AG10803 (cell line): ENCODE results near the gene LRFN3.

Experiments used
- DNase-seq: peaks from one replicate; pipeline ENCODE4 v3.0.0; 2010; ENCODE audit warnings: low read depth
- H3K4me3 ChIP-seq: 2 replicates; pipeline ENCODE4 v1.5.1; 2011; ENCODE audit warnings: mild to moderate bottlenecking, low read length, control low read depth
- TF ChIP-seq, protein P1 (sequence below): conservative IDR thresholded peaks from 2 replicates; pipeline ENCODE4 v1.5.1; 2011; ENCODE audit warnings: mild to moderate bottlenecking, low read length, control low read depth, inconsistent platforms

The LRFN3 gene

DNA sequence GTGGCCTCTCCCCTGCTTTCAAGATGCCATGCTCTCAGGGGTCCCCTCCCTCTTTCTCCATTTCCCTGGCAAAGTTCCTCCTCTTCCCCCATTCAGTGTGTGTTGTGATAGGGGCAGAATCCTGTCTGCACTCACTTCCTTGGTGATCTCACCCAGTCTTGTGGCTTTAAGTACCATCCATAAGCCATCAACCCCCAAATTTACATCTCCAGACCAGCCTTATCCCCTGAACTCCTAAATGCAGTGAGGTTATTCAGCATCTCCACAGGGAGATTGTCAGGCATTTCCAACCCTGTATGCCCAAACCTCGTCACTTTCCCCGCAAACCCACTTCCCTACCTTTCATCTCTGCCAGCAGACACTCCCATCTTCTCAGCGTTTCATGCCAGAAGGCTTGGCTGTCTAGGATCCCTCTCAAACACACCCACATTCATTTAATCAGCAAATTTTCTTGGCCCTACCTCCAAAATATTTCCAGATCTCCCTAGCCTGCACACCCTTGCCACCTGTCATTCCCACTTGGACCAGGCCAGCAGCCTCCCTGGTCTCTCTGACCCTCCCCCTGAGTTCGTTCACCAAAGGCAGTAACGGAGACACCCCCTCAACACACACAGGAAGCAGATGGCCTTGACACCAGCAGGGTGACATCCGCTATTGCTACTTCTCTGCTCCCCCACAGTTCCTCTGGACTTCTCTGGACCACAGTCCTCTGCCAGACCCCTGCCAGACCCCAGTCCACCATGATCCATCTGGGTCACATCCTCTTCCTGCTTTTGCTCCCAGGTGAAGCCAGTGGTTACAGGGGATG, 34.1 kb upstream of the LRFN3 start, which contains the start of gene HCST:
HCST (plus strand) TSS at position 676 of the 808 bp plus-strand sequence; CDS start at position 741, 65 bp downstream.
- peak; percentile 93 for DNase-seq
- TF ChIP-seq, protein P1, sequence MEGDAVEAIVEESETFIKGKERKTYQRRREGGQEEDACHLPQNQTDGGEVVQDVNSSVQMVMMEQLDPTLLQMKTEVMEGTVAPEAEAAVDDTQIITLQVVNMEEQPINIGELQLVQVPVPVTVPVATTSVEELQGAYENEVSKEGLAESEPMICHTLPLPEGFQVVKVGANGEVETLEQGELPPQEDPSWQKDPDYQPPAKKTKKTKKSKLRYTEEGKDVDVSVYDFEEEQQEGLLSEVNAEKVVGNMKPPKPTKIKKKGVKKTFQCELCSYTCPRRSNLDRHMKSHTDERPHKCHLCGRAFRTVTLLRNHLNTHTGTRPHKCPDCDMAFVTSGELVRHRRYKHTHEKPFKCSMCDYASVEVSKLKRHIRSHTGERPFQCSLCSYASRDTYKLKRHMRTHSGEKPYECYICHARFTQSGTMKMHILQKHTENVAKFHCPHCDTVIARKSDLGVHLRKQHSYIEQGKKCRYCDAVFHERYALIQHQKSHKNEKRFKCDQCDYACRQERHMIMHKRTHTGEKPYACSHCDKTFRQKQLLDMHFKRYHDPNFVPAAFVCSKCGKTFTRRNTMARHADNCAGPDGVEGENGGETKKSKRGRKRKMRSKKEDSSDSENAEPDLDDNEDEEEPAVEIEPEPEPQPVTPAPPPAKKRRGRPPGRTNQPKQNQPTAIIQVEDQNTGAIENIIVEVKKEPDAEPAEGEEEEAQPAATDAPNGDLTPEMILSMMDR, result no peak
- peak within 1 kb of the TSS; percentile 33 for H3K4me3 ChIP-seq

DNA sequence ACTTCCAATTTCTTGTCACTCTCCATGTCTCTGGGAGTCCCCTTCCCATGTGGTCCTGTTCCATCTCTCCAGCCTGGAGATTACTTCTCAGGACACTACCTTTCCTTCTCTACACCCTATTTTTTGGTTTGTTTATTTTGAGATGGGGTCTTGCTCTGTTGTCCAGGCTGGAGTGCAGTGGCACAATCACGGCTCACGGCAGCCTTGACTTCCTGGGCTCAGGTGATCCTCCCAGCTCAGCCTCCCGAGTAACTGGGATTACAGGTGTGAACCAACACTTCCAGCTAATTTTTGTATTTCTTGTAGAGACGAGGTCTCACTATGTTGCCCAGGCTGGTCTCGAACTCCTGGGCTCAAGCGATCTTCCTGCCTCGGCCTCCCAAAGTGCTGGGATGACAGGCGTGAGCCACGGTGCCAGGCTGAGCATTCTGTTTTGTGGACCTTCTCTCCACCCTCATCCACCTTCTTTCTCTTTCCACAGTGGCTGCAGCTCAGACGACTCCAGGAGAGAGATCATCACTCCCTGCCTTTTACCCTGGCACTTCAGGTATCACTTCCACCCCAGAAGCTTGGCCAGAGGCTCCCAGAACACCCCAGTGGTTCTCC, 33.2 kb upstream of the LRFN3 start:
- TF ChIP-seq, protein P1, result no peak
- no peak for DNase-seq
- peak overlapping the region; percentile 20 for H3K4me3 ChIP-seq

DNA sequence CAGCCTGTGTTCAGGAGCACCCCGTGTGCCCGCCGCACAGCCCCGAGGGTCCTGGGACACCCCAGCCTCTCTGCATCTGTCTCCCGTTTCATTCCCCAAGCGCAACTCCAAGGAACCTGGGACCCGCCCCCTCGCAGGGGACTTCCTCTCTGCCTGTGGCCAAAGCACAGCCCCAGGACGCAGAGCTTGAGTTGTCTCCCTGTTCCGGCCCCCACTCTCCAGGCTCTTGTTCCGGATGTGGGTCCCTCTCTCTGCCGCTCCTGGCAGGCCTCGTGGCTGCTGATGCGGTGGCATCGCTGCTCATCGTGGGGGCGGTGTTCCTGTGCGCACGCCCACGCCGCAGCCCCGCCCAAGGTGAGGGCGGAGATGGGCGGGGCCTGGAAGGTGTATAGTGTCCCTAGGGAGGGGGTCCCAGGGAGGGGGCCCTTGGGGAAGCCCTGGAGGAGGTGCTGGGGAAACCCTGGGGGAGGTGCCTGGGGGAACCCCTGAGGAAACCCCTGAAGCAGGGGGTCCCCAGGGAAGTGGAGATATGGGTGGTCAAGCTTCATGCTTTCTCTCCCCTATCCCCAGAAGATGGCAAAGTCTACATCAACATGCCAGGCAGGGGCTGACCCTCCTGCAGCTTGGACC, 32.5 kb upstream of the LRFN3 start:
- H3K4me3 ChIP-seq, result peak overlapping the region; percentile 20
- TF ChIP-seq, protein P1, result no peak
- peak; percentile 79 for DNase-seq

DNA sequence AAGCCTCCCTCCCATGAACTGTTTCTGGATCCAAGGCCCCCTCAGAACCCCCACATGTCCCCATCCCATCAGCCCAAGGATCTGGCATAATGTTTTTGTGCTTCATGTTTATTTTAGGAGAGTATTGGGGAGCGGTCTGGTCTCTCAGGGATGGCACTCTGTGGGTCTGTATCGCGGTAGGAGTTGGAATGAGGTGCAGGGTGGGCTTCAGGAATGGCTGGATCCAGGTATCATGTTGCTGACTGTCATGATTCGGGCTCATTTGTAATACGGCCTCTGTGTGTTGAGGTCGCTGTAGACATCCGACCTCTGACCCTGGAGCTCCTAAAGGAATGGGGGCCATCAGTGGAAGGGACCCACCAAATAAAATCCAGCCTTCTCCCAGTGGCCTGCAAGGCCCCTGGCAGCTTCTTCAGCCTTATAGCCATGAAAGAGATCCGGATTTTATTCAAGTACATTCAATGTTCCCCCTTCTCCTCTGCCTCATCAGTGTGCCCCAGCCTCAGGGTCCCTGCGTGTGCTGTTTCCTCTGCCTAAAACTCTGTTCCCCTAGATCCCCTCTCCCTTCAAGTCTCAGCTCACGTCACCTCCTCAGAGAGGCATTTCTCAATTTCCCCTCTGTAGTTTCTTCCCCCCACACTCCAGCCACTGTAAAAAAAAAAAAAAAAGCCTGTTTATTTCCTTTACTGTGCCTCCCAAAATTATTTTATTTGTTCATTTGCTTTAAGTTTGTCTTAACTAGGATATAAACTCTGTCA, 31.7 kb upstream of the LRFN3 start:
- TF ChIP-seq, protein P1, result no peak
- DNase-seq, result no peak
- no peak overlapping the region for H3K4me3 ChIP-seq

DNA sequence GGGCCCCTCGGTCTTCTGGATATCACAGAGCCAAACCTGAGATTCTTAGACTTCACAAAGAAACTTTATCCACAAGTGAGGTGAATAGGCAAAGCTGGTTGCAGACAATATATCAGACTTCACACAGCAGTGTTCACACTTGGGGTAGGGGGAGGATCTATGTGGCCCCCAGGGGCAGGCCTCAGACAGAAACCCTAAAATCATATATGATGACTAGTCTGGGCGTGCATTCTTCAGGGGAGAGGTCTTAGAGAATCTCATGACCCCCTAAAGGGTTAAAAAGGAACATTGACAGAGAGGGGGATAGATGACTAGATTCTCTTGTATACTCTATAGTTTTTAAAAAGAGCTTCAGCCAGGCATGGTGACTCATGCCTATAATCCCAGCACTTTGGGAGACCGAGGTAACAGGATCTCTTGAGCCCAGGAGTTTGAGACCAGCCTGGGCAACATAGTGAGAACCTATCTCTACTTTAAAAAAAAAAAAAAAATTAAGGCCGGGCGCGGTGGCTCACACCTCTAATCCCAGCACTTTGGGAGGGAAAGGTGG, 30.9 kb upstream of the LRFN3 start:
- TF ChIP-seq, protein P1, result no peak
- no peak for DNase-seq
- no peak overlapping the region for H3K4me3 ChIP-seq

DNA sequence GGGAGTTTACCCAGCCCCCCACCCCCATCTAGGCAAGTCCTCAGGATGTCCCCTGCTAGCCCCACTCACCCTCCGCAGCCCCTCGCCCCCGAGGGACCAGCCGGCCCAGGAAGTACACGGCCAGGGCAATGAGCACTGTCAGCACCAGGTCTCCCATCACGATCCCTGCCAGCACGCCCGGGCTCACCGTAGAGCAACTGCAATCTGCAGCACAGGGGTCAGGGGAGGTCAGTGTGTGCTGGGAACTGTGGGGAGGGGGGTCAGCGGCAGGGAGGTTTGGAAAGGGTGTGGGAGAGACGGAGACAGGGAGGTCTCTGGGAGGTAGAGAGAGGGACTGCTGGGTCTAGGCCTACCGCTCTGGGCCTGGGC, 28.8 kb upstream of the LRFN3 start:
- DNase-seq, result no peak
- TF ChIP-seq, protein P1, result no peak
- no peak overlapping the region for H3K4me3 ChIP-seq
